Nephron progenitor cell (in vitro differentiated cells): ENCODE data around the gene IGSF3.

Experiments used
- DNase-seq: peaks from one replicate; pipeline ENCODE4 v3.0.0; 2021
- H3K27ac Mint-ChIP-seq: 2 replicates; pipeline ENCODE4 v1.8.0; 2021; ENCODE audit warnings: mild to moderate bottlenecking, moderate library complexity, mixed read lengths
- H3K27me3 Mint-ChIP-seq: 2 replicates; pipeline ENCODE4 v1.8.0; 2021; ENCODE audit warnings: mild to moderate bottlenecking, low read depth, mixed read lengths; ENCODE audit not compliant: poor library complexity
- H3K36me3 Mint-ChIP-seq: 2 replicates; pipeline ENCODE4 v1.8.0; 2021; ENCODE audit warnings: low read depth, mixed read lengths
- H3K4me1 Mint-ChIP-seq: 2 replicates; pipeline ENCODE4 v1.8.0; 2021; ENCODE audit warnings: mixed read lengths
- H3K4me3 Mint-ChIP-seq: 2 replicates; pipeline ENCODE4 v1.8.0; 2021; ENCODE audit warnings: mild to moderate bottlenecking, moderate library complexity, mixed read lengths
- H3K9me3 Mint-ChIP-seq: 2 replicates; pipeline ENCODE4 v1.8.0; 2021; ENCODE audit warnings: mild to moderate bottlenecking, moderate library complexity, mixed read lengths
- CTCF ChIP-seq: fragments of 200-600 bp; sonication (generic); IDR thresholded peaks from 2 replicates; pipeline ENCODE4 v1.5.0; 2021; ENCODE audit warnings: antibody characterized with exemption

Gene IGSF3

GRCh38 chr1:116581323-116581885, 86.1 kb downstream of the IGSF3 start:
- Mint-ChIP-seq H3K4me3 (no peak overlapping the region), H3K4me1 (peaks cover 12% of the 10 kb centered on the region), H3K9me3 (no peaks in the 10 kb centered on the region), H3K36me3 (peaks cover 28% of the 10 kb centered on the region), H3K27me3 (peaks cover 7% of the 10 kb centered on the region), H3K27ac (no peak overlapping the region)
- TF ChIP-seq CTCF, result no peak
- DNase-seq, result no peak

- no peak for DNase-seq
- Mint-ChIP-seq H3K4me1 (peaks cover 7% of the 10 kb centered on the region), H3K27ac (peak overlapping the region; percentile 36), H3K4me3 (no peak overlapping the region), H3K9me3 (no peaks in the 10 kb centered on the region), H3K27me3 (peaks cover 7% of the 10 kb centered on the region), H3K36me3 (peaks cover 24% of the 10 kb centered on the region)
- TF ChIP-seq CTCF, result no peak
Measured at GRCh38 chr1:116580446-116581322, 86.8 kb downstream of the IGSF3 start.

- H3K27me3 Mint-ChIP-seq, result peaks cover 7% of the 10 kb centered on the region
- H3K36me3 Mint-ChIP-seq, result peaks cover 15% of the 10 kb centered on the region
- no peak overlapping the region for H3K4me3 Mint-ChIP-seq
- no peak for DNase-seq
- no peak for TF ChIP-seq CTCF
- no peak overlapping the region for H3K27ac Mint-ChIP-seq
- H3K4me1 Mint-ChIP-seq, result peaks cover 10% of the 10 kb centered on the region
- no peaks in the 10 kb centered on the region for H3K9me3 Mint-ChIP-seq
Measured at GRCh38 chr1:116579259-116579875, 88.2 kb downstream of the IGSF3 start.

GRCh38 chr1:116578581-116578980, 89.0 kb downstream of the IGSF3 start:
- Mint-ChIP-seq H3K4me1 (peaks cover 17% of the 10 kb centered on the region), H3K27me3 (peaks cover 7% of the 10 kb centered on the region), H3K9me3 (no peaks in the 10 kb centered on the region), H3K36me3 (peaks cover 15% of the 10 kb centered on the region), H3K4me3 (no peak overlapping the region), H3K27ac (no peak overlapping the region)
- TF ChIP-seq CTCF, result no peak
- no peak for DNase-seq

- Mint-ChIP-seq H3K27ac (peak overlapping the region; percentile 39), H3K27me3 (peaks cover 10% of the 10 kb centered on the region), H3K36me3 (peaks cover 12% of the 10 kb centered on the region), H3K4me3 (no peak overlapping the region), H3K4me1 (peaks cover 22% of the 10 kb centered on the region), H3K9me3 (no peaks in the 10 kb centered on the region)
- no peak for DNase-seq
- no peak for TF ChIP-seq CTCF
Measured at GRCh38 chr1:116577759-116578314, 89.7 kb downstream of the IGSF3 start.
